ENCODE results near the gene KAT5. TPM values are rescaled to one million over a fixed set of nuclear protein-coding genes. Genes with fewer than 3 reads are reported as not detected.
"Not testable (repeated sequence)": the region's sequence is repeated elsewhere in the genome, so short reads cannot be mapped to it uniquely, and the experiment has no call there.

Gene KAT5
- total RNA-seq, 6 donors from 2014 or later = 44.0 to 102 (median 88.4) TPM

DNA sequence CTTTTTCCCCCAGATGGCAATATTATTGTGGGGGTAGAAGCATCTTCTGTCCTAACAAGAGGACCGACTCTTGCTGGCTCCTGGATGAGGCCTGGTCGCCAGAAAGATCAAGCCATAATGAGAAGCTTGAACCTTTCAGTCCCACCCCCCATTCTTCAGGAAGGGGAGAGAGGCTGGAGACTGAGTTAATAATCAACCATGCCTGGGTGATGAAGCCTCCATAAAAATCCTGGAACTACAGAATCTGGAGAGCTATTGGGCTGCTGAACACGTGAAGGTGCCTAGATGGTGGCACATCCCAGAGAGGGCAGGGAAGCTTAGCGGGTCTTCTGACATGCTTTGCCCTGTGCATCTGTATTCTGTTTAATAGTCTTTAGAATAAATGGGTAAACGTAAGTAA, 52.4 kb downstream of the KAT5 start:
- TF ChIP-seq, protein P1, sequence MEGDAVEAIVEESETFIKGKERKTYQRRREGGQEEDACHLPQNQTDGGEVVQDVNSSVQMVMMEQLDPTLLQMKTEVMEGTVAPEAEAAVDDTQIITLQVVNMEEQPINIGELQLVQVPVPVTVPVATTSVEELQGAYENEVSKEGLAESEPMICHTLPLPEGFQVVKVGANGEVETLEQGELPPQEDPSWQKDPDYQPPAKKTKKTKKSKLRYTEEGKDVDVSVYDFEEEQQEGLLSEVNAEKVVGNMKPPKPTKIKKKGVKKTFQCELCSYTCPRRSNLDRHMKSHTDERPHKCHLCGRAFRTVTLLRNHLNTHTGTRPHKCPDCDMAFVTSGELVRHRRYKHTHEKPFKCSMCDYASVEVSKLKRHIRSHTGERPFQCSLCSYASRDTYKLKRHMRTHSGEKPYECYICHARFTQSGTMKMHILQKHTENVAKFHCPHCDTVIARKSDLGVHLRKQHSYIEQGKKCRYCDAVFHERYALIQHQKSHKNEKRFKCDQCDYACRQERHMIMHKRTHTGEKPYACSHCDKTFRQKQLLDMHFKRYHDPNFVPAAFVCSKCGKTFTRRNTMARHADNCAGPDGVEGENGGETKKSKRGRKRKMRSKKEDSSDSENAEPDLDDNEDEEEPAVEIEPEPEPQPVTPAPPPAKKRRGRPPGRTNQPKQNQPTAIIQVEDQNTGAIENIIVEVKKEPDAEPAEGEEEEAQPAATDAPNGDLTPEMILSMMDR (IDR thresholded peaks at IDR 0.05) = no peak
- Histone ChIP-seq H3K4me1 (peaks cover 0 to 3% (median under 1%) of the 10 kb centered on the region in 4 donors), H3K27me3 (no peaks in the 10 kb centered on the region), H3K4me3 (no peak overlapping the region), H3K9me3 (no peaks in the 10 kb centered on the region), H3K27ac (no peak overlapping the region), H3K36me3 (no peaks in the 10 kb centered on the region)
- no peak for ATAC-seq (ENCODE audit: low FRiP score in 2 of 2)
- 70 to 87% methylated on average over 5 of the region's 5 CpGs for WGBS, 2 donors
- DNase-seq = no peak

DNA sequence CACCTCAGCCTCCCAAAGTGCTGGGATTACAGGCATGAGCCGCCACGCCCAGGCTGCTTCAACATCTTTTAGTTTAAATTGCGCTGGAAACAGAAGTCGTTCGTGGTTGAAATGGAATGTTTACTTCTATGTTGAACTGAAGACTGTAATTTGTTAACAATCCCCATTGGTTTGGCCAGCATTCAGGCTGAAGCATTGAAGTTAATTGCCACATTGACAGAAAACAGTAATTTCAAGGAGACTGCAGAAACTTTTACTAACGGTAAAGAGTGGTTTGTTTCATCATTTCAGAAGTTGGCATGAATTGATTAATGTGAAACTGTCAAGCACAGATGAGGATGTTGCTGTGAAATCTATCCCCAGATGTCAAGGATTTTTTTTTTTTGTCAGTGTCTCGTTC, 54.5 kb downstream of the KAT5 start:
- Histone ChIP-seq H3K4me1 (peaks cover 0 to 10% (median 5%) of the 10 kb centered on the region in 4 donors), H3K36me3 (no peaks in the 10 kb centered on the region), H3K9me3 (no peaks in the 10 kb centered on the region), H3K27me3 (no peaks in the 10 kb centered on the region), H3K27ac (no peak overlapping the region), H3K4me3 (no peak overlapping the region)
- DNase-seq (no peak), ATAC-seq (ENCODE audit: low FRiP score in 2 of 2) (no peak)
- TF ChIP-seq, protein P1 (IDR thresholded peaks at IDR 0.05) = no peak
- WGBS, 2 donors = 32 to 35% methylated on average over 7 of the region's 7 CpGs

DNA sequence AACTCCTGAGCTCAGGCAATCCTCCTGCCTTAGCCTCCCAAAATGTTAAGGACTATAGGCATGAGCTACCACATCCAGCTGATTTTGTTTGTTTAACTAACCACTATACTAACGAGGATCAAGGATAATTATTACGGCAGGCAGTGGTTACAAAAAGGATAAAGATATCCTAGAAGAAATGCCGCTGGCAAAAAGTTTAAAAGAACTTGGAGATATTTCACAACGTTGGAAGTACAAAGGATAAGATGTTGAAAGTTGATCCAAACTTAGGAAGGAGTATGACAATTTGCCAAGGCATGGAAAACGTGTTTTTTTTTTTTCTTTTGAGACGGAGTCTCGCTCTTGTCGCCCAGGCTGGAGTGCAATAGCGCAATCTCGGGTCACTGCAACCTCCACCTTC, 55.4 kb downstream of the KAT5 start:
- DNase-seq = no peak
- 61 to 66% methylated on average over 10 of the region's 10 CpGs for WGBS, 2 donors

DNA sequence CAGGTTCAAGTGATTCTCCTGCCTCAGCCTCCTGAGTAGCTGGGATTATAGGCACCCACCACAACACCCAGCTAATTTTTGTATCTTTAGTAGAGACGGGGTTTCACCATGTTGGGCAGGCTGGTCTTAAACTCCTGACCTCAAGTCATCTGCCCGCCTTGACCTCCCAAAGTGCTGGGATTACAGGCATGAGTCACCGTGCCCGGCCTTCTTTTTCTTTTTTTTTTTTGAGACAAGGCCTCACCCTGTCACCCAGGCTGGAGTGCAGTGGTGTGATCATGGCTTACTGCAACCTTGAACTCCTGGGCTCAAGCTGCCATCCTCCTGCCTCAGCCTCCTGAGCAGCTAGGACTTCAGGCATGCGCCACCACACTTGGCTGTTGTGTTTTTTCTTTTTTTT, 55.8 kb downstream of the KAT5 start:
- H3K27ac ChIP-seq; H3K27me3 ChIP-seq; H3K4me3 ChIP-seq; DNase-seq; H3K9me3 ChIP-seq; ATAC-seq (ENCODE audit: low FRiP score in 2 of 2); H3K36me3 ChIP-seq: not testable (repeated sequence)
- peaks cover 0 to 10% (median 5%) of the 10 kb centered on the region in 4 donors for H3K4me1 ChIP-seq
- 70 to 73% methylated on average over 5 of the region's 5 CpGs for WGBS, 2 donors

More for the DNA sequence above, 55.4 kb downstream of the KAT5 start:
- Histone ChIP-seq H3K27ac (no peak overlapping the region), H3K27me3 (no peaks in the 10 kb centered on the region), H3K4me1 (peaks cover 0 to 10% (median 5%) of the 10 kb centered on the region in 4 donors), H3K36me3 (no peaks in the 10 kb centered on the region), H3K9me3 (no peaks in the 10 kb centered on the region), H3K4me3 (no peak overlapping the region)
- no peak for ATAC-seq (ENCODE audit: low FRiP score in 2 of 2)
- no peak for TF ChIP-seq EP300 (IDR thresholded peaks at IDR 0.05)
- no peak for TF ChIP-seq POLR2AphosphoS5 (IDR thresholded peaks at IDR 0.05)
- no peak for TF ChIP-seq POLR2A (IDR thresholded peaks at IDR 0.05)
- TF ChIP-seq, protein P1 (IDR thresholded peaks at IDR 0.05) = no peak

Small RNA genes within 50 kb of the gene (small RNA-seq; reads per million reads assigned to genes)
- gene RN7SL309P = 0 reads per million in 4 donors

Other genes with a start within 250 kb of the KAT5 start
- gene MALAT1, start 213.2 kb upstream of the KAT5 start, total RNA-seq = over 10,000 TPM in 5 of 6 donors, 1,000 to 10,000 TPM in 1; 9,697 to 52,390 (median 19,698) TPM
- 100 to 1,000 TPM in 1 of 6 donors, 10 to 100 TPM in 5; 64.0 to 120 (median 88.8) TPM for gene SCYL1, start 187.2 kb upstream of the KAT5 start, total RNA-seq
- 100 to 1,000 TPM in 5 of 6 donors, 10 to 100 TPM in 1; 99.9 to 479 (median 131) TPM for gene LTBP3, start 153.9 kb upstream of the KAT5 start, total RNA-seq
- gene ZNRD2, start 141.8 kb upstream of the KAT5 start, total RNA-seq = 10 to 100 TPM; 22.6 to 60.7 (median 39.7) TPM
- gene FAM89B, start 139.7 kb upstream of the KAT5 start, total RNA-seq = 10 to 100 TPM; 27.9 to 65.8 (median 45.3) TPM
- 100 to 1,000 TPM in 4 of 6 donors, 10 to 100 TPM in 2; 70.4 to 220 (median 133) TPM for gene EHBP1L1, start 136.2 kb upstream of the KAT5 start, total RNA-seq
- 1 to 10 TPM in 4 of 6 donors, under 1 TPM in 1, not detected in 1; 0.59 to 3.7 (median 1.7) TPM for gene KCNK7, start 116.5 kb upstream of the KAT5 start, total RNA-seq
- gene MAP3K11, start 98.0 kb upstream of the KAT5 start, total RNA-seq = 100 to 1,000 TPM in 4 of 6 donors, 10 to 100 TPM in 2; 52.1 to 132 (median 107) TPM
- 10 to 100 TPM; 26.7 to 63.9 (median 43.9) TPM for gene PCNX3, start 96.5 kb upstream of the KAT5 start, total RNA-seq
- gene SIPA1, start 74.2 kb upstream of the KAT5 start, total RNA-seq = 100 to 1,000 TPM in 1 of 6 donors, 10 to 100 TPM in 5; 42.7 to 137 (median 74.9) TPM
- 10 to 100 TPM; 42.9 to 86.8 (median 58.7) TPM for gene RELA, start 49.3 kb upstream of the KAT5 start, total RNA-seq
- gene RNASEH2C, start 8.5 kb downstream of the KAT5 start, total RNA-seq = 10 to 100 TPM; 35.0 to 81.7 (median 49.1) TPM
- gene AP5B1, start 68.7 kb downstream of the KAT5 start, total RNA-seq = 10 to 100 TPM; 24.8 to 66.0 (median 46.8) TPM
- 1 to 10 TPM in 2 of 6 donors, under 1 TPM in 4; under 0.01 to 2.2 (median 0.77) TPM for gene OVOL1, start 74.8 kb downstream of the KAT5 start, total RNA-seq
- under 1 TPM in 2 of 6 donors, not detected in 4; 0.37 to 0.69 TPM for gene SNX32, start 121.7 kb downstream of the KAT5 start, total RNA-seq
- gene CFL1, start 145.9 kb downstream of the KAT5 start, total RNA-seq = 100 to 1,000 TPM; 358 to 813 (median 768) TPM
- gene MUS81, start 148.2 kb downstream of the KAT5 start, total RNA-seq = 100 to 1,000 TPM in 1 of 6 donors, 10 to 100 TPM in 5; 41.5 to 182 (median 53.3) TPM
- gene EFEMP2, start 160.5 kb downstream of the KAT5 start, total RNA-seq = 10 to 100 TPM; 28.8 to 79.6 (median 65.3) TPM
- gene CTSW, start 167.6 kb downstream of the KAT5 start, total RNA-seq = 10 to 100 TPM in 3 of 6 donors, 1 to 10 TPM in 3; 2.1 to 20.7 (median 11.4) TPM
- 10 to 100 TPM; 46.8 to 77.7 (median 57.0) TPM for gene FIBP, start 176.2 kb downstream of the KAT5 start, total RNA-seq
- 10 to 100 TPM; 19.9 to 69.7 (median 37.2) TPM for gene CCDC85B, start 178.4 kb downstream of the KAT5 start, total RNA-seq
- 10 to 100 TPM in 3 of 6 donors, 1 to 10 TPM in 3; 1.8 to 16.9 (median 8.2) TPM for gene FOSL1, start 188.1 kb downstream of the KAT5 start, total RNA-seq
- 10 to 100 TPM; 11.5 to 42.4 (median 24.3) TPM for gene C11orf68, start 206.8 kb downstream of the KAT5 start, total RNA-seq
- 100 to 1,000 TPM in 1 of 6 donors, 10 to 100 TPM in 5; 60.3 to 111 (median 80.0) TPM for gene DRAP1, start 207.2 kb downstream of the KAT5 start, total RNA-seq
- under 1 TPM in 2 of 6 donors, not detected in 4; 0.17 to 0.92 TPM for gene TSGA10IP, start 233.2 kb downstream of the KAT5 start, total RNA-seq
- 100 to 1,000 TPM in 2 of 6 donors, 10 to 100 TPM in 4; 44.4 to 201 (median 71.4) TPM for gene SART1, start 249.5 kb downstream of the KAT5 start, total RNA-seq